ENCODE results near the gene COL7A1. TPM values are rescaled to one million over a fixed set of nuclear protein-coding genes. Genes with fewer than 3 reads are reported as not detected.

The COL7A1 gene
- total and polyA plus RNA-seq, 2 of the 13 experiments (the other 11 are each of a cell fraction or from before 2014, with no cell fraction given): 2.7 to 11.7 TPM

DNA sequence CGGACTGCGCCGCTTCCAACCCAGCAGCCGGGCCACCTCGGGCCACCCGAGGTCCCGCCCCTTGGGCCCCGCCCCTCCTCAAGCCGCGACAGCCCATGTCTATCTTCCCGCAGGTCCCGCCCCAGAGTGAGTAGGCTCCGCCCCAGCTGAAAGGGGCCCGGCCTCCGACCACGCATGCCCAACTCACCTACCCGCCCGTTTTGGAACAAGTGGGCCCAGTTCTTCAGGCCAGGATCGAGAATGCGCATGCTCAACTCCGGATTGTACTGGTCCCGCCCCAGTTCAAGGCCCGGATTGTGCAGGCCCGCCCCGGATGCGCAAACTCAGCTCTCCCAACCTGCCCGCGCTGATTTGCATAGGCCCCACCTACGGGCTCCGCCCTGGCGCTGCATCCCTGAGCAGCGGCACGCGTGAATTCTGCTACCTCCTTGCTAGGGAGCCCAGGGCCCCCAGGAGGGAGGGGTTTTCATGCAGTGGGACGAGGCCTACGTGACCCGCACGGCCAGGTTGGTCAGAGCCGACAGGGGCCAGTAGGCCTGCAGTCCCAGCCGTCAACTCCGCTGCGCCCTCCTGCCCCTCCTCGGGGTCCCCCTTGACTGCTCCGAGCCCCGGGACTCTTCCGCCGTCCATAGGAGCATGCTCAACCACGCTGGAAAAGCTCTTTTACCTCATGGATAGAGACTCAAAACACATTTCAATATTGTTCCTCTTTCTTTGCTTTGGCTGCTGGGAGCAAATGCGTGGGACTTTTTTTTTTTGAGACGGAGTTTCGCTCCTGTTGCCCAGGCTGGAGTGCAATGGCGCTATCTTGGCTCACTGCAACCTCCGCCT lies 38.1 kb downstream of the COL7A1 start, which contains the start of gene PFKFB4 (continued):
- no peak for TF ChIP-seq HNRNPH1 (optimal IDR thresholded peaks at IDR 0.05; ENCODE audit: low read depth, low read length)
- TF ChIP-seq ZNF816 (CRISPR knock-in tag; IDR thresholded peaks at IDR 0.05; ENCODE audit: borderline replicate concordance): 0 out of 2 replicates have a peak, but pooled peaks have one; percentile 28
- TF ChIP-seq SMAD1 (CRISPR knock-in tag; IDR thresholded peaks at IDR 0.05; ENCODE audit: borderline replicate concordance, low read depth): no peak
- no peak for TF ChIP-seq CBX5 (CRISPR knock-in tag; IDR thresholded peaks at IDR 0.05; ENCODE audit: borderline replicate concordance)
- TF ChIP-seq, protein P1, sequence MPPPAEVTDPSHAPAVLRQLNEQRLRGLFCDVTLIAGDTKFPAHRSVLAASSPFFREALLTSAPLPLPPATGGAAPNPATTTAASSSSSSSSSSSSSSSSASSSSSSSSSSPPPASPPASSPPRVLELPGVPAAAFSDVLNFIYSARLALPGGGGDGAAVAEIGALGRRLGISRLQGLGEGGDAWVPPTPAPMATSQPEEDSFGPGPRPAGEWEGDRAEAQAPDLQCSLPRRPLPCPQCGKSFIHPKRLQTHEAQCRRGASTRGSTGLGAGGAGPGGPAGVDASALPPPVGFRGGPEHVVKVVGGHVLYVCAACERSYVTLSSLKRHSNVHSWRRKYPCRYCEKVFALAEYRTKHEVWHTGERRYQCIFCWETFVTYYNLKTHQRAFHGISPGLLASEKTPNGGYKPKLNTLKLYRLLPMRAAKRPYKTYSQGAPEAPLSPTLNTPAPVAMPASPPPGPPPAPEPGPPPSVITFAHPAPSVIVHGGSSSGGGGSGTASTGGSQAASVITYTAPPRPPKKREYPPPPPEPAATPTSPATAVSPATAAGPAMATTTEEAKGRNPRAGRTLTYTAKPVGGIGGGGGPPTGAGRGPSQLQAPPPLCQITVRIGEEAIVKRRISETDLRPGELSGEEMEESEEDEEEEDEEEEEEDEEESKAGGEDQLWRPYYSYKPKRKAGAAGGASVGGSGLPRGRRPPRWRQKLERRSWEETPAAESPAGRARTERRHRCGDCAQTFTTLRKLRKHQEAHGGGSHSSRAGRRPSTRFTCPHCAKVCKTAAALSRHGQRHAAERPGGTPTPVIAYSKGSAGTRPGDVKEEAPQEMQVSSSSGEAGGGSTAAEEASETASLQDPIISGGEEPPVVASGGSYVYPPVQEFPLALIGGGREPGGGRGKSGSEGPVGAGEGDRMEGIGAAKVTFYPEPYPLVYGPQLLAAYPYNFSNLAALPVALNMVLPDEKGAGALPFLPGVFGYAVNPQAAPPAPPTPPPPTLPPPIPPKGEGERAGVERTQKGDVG (CRISPR knock-in tag; IDR thresholded peaks at IDR 0.05; ENCODE audit: borderline replicate concordance): peak; percentile 39; the same call in 1 of the 2 replicates
- TF ChIP-seq, protein P2, sequence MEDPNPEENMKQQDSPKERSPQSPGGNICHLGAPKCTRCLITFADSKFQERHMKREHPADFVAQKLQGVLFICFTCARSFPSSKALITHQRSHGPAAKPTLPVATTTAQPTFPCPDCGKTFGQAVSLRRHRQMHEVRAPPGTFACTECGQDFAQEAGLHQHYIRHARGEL (CRISPR knock-in tag; IDR thresholded peaks at IDR 0.05): no peak
- TF ChIP-seq, protein P3, sequence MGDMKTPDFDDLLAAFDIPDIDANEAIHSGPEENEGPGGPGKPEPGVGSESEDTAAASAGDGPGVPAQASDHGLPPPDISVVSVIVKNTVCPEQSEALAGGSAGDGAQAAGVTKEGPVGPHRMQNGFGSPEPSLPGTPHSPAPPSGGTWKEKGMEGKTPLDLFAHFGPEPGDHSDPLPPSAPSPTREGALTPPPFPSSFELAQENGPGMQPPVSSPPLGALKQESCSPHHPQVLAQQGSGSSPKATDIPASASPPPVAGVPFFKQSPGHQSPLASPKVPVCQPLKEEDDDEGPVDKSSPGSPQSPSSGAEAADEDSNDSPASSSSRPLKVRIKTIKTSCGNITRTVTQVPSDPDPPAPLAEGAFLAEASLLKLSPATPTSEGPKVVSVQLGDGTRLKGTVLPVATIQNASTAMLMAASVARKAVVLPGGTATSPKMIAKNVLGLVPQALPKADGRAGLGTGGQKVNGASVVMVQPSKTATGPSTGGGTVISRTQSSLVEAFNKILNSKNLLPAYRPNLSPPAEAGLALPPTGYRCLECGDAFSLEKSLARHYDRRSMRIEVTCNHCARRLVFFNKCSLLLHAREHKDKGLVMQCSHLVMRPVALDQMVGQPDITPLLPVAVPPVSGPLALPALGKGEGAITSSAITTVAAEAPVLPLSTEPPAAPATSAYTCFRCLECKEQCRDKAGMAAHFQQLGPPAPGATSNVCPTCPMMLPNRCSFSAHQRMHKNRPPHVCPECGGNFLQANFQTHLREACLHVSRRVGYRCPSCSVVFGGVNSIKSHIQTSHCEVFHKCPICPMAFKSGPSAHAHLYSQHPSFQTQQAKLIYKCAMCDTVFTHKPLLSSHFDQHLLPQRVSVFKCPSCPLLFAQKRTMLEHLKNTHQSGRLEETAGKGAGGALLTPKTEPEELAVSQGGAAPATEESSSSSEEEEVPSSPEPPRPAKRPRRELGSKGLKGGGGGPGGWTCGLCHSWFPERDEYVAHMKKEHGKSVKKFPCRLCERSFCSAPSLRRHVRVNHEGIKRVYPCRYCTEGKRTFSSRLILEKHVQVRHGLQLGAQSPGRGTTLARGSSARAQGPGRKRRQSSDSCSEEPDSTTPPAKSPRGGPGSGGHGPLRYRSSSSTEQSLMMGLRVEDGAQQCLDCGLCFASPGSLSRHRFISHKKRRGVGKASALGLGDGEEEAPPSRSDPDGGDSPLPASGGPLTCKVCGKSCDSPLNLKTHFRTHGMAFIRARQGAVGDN (CRISPR knock-in tag; IDR thresholded peaks at IDR 0.05): peak; percentile 96
- TF ChIP-seq, protein P4, sequence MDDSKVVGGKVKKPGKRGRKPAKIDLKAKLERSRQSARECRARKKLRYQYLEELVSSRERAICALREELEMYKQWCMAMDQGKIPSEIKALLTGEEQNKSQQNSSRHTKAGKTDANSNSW (CRISPR knock-in tag; IDR thresholded peaks at IDR 0.05; ENCODE audit: borderline replicate concordance): no peak
- TF ChIP-seq ZNF768 (CRISPR knock-in tag; IDR thresholded peaks at IDR 0.05): peak; percentile 50; the same call in 1 of the 2 replicates
- TF ChIP-seq, protein P5, sequence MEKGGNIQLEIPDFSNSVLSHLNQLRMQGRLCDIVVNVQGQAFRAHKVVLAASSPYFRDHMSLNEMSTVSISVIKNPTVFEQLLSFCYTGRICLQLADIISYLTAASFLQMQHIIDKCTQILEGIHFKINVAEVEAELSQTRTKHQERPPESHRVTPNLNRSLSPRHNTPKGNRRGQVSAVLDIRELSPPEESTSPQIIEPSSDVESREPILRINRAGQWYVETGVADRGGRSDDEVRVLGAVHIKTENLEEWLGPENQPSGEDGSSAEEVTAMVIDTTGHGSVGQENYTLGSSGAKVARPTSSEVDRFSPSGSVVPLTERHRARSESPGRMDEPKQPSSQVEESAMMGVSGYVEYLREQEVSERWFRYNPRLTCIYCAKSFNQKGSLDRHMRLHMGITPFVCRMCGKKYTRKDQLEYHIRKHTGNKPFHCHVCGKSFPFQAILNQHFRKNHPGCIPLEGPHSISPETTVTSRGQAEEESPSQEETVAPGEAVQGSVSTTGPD (CRISPR knock-in tag; IDR thresholded peaks at IDR 0.05): no peak
- TF ChIP-seq, protein P6, sequence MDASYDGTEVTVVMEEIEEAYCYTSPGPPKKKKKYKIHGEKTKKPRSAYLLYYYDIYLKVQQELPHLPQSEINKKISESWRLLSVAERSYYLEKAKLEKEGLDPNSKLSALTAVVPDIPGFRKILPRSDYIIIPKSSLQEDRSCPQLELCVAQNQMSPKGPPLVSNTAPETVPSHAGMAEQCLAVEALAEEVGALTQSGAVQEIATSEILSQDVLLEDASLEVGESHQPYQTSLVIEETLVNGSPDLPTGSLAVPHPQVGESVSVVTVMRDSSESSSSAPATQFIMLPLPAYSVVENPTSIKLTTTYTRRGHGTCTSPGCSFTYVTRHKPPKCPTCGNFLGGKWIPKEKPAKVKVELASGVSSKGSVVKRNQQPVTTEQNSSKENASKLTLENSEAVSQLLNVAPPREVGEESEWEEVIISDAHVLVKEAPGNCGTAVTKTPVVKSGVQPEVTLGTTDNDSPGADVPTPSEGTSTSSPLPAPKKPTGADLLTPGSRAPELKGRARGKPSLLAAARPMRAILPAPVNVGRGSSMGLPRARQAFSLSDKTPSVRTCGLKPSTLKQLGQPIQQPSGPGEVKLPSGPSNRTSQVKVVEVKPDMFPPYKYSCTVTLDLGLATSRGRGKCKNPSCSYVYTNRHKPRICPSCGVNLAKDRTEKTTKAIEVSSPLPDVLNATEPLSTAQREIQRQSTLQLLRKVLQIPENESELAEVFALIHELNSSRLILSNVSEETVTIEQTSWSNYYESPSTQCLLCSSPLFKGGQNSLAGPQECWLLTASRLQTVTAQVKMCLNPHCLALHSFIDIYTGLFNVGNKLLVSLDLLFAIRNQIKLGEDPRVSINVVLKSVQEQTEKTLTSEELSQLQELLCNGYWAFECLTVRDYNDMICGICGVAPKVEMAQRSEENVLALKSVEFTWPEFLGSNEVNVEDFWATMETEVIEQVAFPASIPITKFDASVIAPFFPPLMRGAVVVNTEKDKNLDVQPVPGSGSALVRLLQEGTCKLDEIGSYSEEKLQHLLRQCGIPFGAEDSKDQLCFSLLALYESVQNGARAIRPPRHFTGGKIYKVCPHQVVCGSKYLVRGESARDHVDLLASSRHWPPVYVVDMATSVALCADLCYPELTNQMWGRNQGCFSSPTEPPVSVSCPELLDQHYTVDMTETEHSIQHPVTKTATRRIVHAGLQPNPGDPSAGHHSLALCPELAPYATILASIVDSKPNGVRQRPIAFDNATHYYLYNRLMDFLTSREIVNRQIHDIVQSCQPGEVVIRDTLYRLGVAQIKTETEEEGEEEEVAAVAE (CRISPR knock-in tag; IDR thresholded peaks at IDR 0.05; ENCODE audit: borderline replicate concordance): peak; percentile 25; the same call in 1 of the 2 replicates

Measured in HepG2 (cell line).